ENCODE measurements around the gene KIAA1586.
"Not testable (repeated sequence)": the region's sequence is repeated elsewhere in the genome, so short reads cannot be mapped to it uniquely, and the experiment has no call there.

DNA sequence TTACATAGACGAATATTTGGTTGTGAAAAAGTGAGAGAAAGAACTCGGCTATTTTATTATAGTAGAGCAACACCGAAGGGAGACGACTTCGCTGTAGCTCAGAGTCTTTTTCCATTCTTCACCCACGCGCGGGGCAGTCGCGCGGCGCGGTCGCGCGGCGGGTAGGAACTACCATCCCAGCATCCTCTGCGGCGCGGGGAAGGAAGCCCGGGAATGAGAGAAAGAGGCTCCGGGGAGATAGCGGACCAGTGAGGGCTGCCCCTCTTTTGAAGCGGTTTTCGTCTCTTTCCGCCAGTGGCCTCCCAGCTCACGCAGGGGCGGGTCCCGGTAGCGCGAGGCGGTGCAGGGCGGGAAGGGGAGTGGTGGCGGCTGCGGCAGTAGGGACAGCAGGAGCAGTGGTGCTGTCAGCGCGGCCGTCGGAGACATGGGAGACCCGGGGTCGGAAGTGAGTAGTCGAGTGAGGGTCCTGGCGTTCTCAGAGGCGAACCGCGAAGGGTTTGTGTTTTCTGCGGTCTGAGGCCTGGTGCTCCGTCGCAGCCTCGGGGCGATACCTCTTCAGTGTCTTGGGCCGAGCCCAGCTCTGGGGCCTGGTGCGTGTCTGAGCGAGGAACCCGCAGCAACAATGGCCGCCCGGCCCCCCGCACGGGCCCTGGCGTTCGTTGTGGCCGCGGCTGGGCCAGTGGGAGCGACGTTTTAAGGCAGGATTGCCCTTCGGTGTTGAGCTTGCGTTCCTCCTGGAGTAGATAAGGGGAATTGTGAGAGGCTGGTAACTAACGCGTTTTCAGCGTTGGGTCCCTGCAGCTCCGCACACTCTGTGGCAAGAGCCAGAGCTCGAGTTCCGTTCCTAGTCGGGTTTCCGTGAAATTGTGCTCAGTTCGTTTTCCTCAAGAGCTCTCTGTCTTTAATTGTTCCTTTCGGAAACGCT, at the start of gene KIAA1586:
- TF ChIP-seq, protein P1, sequence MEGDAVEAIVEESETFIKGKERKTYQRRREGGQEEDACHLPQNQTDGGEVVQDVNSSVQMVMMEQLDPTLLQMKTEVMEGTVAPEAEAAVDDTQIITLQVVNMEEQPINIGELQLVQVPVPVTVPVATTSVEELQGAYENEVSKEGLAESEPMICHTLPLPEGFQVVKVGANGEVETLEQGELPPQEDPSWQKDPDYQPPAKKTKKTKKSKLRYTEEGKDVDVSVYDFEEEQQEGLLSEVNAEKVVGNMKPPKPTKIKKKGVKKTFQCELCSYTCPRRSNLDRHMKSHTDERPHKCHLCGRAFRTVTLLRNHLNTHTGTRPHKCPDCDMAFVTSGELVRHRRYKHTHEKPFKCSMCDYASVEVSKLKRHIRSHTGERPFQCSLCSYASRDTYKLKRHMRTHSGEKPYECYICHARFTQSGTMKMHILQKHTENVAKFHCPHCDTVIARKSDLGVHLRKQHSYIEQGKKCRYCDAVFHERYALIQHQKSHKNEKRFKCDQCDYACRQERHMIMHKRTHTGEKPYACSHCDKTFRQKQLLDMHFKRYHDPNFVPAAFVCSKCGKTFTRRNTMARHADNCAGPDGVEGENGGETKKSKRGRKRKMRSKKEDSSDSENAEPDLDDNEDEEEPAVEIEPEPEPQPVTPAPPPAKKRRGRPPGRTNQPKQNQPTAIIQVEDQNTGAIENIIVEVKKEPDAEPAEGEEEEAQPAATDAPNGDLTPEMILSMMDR (IDR thresholded peaks at IDR 0.05; ENCODE audit: poor library complexity): not testable (repeated sequence)
- TF ChIP-seq EZH2 (IDR thresholded peaks at IDR 0.05; ENCODE audit: borderline replicate concordance); EZH2phosphoT487 (IDR thresholded peaks at IDR 0.05; ENCODE audit: low read depth, severe bottlenecking, unreplicated experiment): not testable (repeated sequence)
